22Rv1 (cell line): ENCODE measurements around the gene ANTKMT.

Source experiments
- CTCF ChIP-seq: fragments of 450-650 bp; IDR thresholded peaks from 2 replicates; pipeline ENCODE4 v1.5.1; 2017; ENCODE audit warnings: mild to moderate bottlenecking
- ZFX ChIP-seq: fragments of 450-650 bp; IDR thresholded peaks from 2 replicates; pipeline ENCODE4 v1.6.1; 2017; ENCODE audit warnings: antibody characterized with exemption, borderline replicate concordance

- TF ChIP-seq CTCF (no peak), ZFX (no peak)
Measured at GRCh38 chr16:764184-764750, 43.3 kb downstream of the ANTKMT start.
